K562 (cell line): ENCODE data around the gene UBE2O. TPM values are rescaled to one million over a fixed set of nuclear protein-coding genes. Genes with fewer than 3 reads are reported as not detected.

Experiments used
- ATAC-seq: fragments of 200-7000 bp; cut with Tn5 transposase; 3 replicates; pipeline ENCODE4 v1.9.1; 2020; ENCODE audit warnings: moderate library complexity
- BruUV-seq: library from RNA; stranded (reverse); fragments of 400-500 nt; replicated peaks from 2 replicates; lab custom pipeline; 2021; lab: Mats Ljungman, UMichigan
- CTCF ChIA-PET: fragments of 300-600 bp; formaldehyde crosslinking; extraction: SDS; loops from one replicate; lab custom pipeline; 2021; ENCODE audit warnings: low intra/inter-chr PET ratio; lab: Yijun Ruan, JAX
- POLR2A ChIA-PET: fragments of 300-600, 350-650 bp; sonication (Branson Sonifier 250); formaldehyde crosslinking; extraction: SDS; loops from one replicate; lab custom pipeline; 2021; ENCODE audit warnings: antibody characterized with exemption, inconsistent platforms; lab: Yijun Ruan, JAX
- DNase-seq, 4 experiments: peaks; one replicate each; pipeline versions ENCODE4 v3.0.0 to v3.0.0-alpha.2; 2011 to 2018; ENCODE audit warnings: low spot score in 3 of 4, mixed read lengths in 3 of 4; ENCODE audit errors: extremely low read depth in 1 of 4
- FAIRE-seq: peaks from 2 replicates; lab custom pipeline; 2011; peaks lifted over from hg19 to GRCh38; lab: Jason Lieb, UNC
- H2AFZ ChIP-seq: 2 replicates; pipeline ENCODE4 v1.6.0; 2011; ENCODE audit warnings: low read depth, low read length, control low read depth, inconsistent platforms
- H3K27ac ChIP-seq: fragments of 200-600 bp; 3 replicates; pipeline ENCODE4 v1.8.0; 2011; ENCODE audit warnings: low read depth, mild to moderate bottlenecking, control low read depth, inconsistent platforms, low read length, moderate library complexity, mixed read lengths; ENCODE audit errors: extremely low read depth
- H3K27me3 ChIP-seq, 2 experiments: fragments of 300-600 bp in 1 of 2; 2 replicates in 1 of 2; 3 replicates in 1 of 2; pipeline versions ENCODE4 v1.6.0 to v1.8.0; 2011; ENCODE audit warnings: inconsistent platforms in 2 of 2, low read length in 2 of 2, mild to moderate bottlenecking in 1 of 2, mixed read lengths in 1 of 2, moderate library complexity in 1 of 2; ENCODE audit not compliant: control insufficient read depth in 2 of 2, insufficient read depth in 2 of 2
- H3K36me3 ChIP-seq: fragments of 300-600 bp; 3 replicates; pipeline ENCODE4 v1.8.0; 2011; ENCODE audit warnings: mild to moderate bottlenecking, low read length, inconsistent platforms; ENCODE audit not compliant: control insufficient read depth, insufficient read depth
- H3K4me1 ChIP-seq, 2 experiments: fragments of 200-600 bp in 1 of 2; replicated peaks in 1 of 2; 2 replicates in 1 of 2; 3 replicates in 1 of 2; pipeline versions ENCODE4 v1.5.1 to v1.8.0; 2011; ENCODE audit warnings: inconsistent platforms in 2 of 2, low read length in 2 of 2, mild to moderate bottlenecking in 1 of 2, mixed read lengths in 1 of 2, moderate library complexity in 1 of 2; ENCODE audit not compliant: control insufficient read depth in 2 of 2, insufficient read depth in 2 of 2
- H3K4me2 ChIP-seq: 2 replicates; pipeline ENCODE4 v1.6.1; 2011; ENCODE audit warnings: low read length, control low read depth, inconsistent platforms, mixed read lengths; ENCODE audit not compliant: insufficient read depth
- H3K4me3 ChIP-seq: fragments of 200-600 bp; sonication (generic), shearing (Covaris generic); 2 replicates; pipeline ENCODE4 v1.5.1; 2016; ENCODE audit warnings: control low read depth, inconsistent platforms
- H3K79me2 ChIP-seq: fragments of 200-600 bp; 3 replicates; pipeline ENCODE4 v1.8.0; 2011; ENCODE audit warnings: low read length, inconsistent platforms; ENCODE audit not compliant: control insufficient read depth, insufficient read depth
- H3K9ac ChIP-seq, 2 experiments: 2 replicates each; pipeline versions ENCODE4 v1.6.0 to v1.6.1; 2011; ENCODE audit warnings: low read depth in 2 of 2, low read length in 2 of 2, control low read depth in 1 of 2, inconsistent platforms in 1 of 2, mild to moderate bottlenecking in 1 of 2, mixed read lengths in 1 of 2; ENCODE audit not compliant: insufficient read depth in 1 of 2
- H3K9me1 ChIP-seq: one replicate; pipeline ENCODE4 v1.6.0; 2011; ENCODE audit warnings: inconsistent platforms, mild to moderate bottlenecking, low read length, moderate library complexity; ENCODE audit not compliant: control insufficient read depth, insufficient read depth
- H3K9me3 ChIP-seq: replicated peaks from 2 replicates; pipeline ENCODE4 v1.5.1; 2011; ENCODE audit warnings: low read depth, low read length, inconsistent platforms; ENCODE audit not compliant: control insufficient read depth, insufficient read depth
- H4K20me1 ChIP-seq: replicated peaks from 2 replicates; pipeline ENCODE4 v1.6.1; 2011; ENCODE audit warnings: low read length, inconsistent platforms, mixed read lengths; ENCODE audit not compliant: control insufficient read depth, insufficient read depth
- BDP1 ChIP-seq: IDR thresholded peaks from 3 replicates; pipeline ENCODE4 v1.6.1; 2011; ENCODE audit not compliant: insufficient read length, insufficient read depth
- MYNN ChIP-seq, 2 experiments: sonication (generic); formaldehyde crosslinking in 1 of 2; IDR thresholded peaks; 2 replicates each; pipeline versions ENCODE4 v1.5.0 to v1.6.1; 2016 to 2020; ENCODE audit warnings: antibody characterized with exemption in 1 of 2, missing genetic modification reagents in 1 of 2
- POLR2G ChIP-seq: fragments of 200-400 bp; formaldehyde crosslinking; IDR thresholded peaks from 2 replicates; pipeline ENCODE4 v1.6.1; 2017; ENCODE audit warnings: low read depth, mild to moderate bottlenecking, antibody characterized with exemption, low read length, moderate library complexity
- WGBS: fragments of 100-300 bp; shearing (Covaris generic); methylation state at CpG from one replicate; pipeline ENCODE4 v1.1.6; 2016; ENCODE audit warnings: low coverage, mixed read lengths; ENCODE audit not compliant: insufficient coverage; ENCODE audit errors: missing lambda C conversion rate; 5-methylcytosine and 5-hydroxymethylcytosine counted together
- in situ Hi-C: fragments of 300-500 bp; cut with MboI; formaldehyde crosslinking; loops from 4 replicates; pipeline ENCODE4 v1.15.0; 2018; ENCODE audit warnings: inconsistent platforms, mixed read lengths
- intact Hi-C: fragments of 100-400 bp; cut with micrococcal nuclease; formaldehyde crosslinking; loops from 2 replicates; pipeline ENCODE4 v1.14.2; 2022
- polyA plus RNA-seq, 8 experiments: library from polyadenylated mRNA; depleted of rRNA in 4 of 8; stranded (reverse) in 5 of 8; unstranded in 3 of 8; fragments of >200 nt; fragmentation: Nextera tagmentation in 2 of 8; fragmentation: Illumina TruSeq in 1 of 8; extraction: Ambion mirVana in 2 of 8; extraction: Trizol in 1 of 8; gene quantifications; 2 replicates each; pipeline versions ENCODE4 v1.2.1 to v1.2.3, GENCODE V29; 2011 to 2014; ENCODE audit warnings: inconsistent platforms in 1 of 8, missing spikeins in 1 of 8
- total RNA-seq, 7 experiments: library from RNA; depleted of rRNA in 6 of 7; stranded (reverse); fragments of >200 nt in 6 of 7; fragmentation: Illumina TruSeq in 2 of 7; extraction: Trizol in 2 of 7; gene quantifications; 2 replicates each; pipeline versions ENCODE4 v1.2.1 to v1.2.3, GENCODE V29; 2011 to 2021; ENCODE audit warnings: low replicate concordance in 1 of 7

Gene UBE2O
- total and polyA plus RNA-seq, 9 of the 15 experiments (the other 6 are each of a cell fraction or from before 2014, with no cell fraction given), result 1.6 to 39.7 (median 13.3) TPM

GRCh38 chr17:76395980-76396379 is 57.0 kb downstream of the UBE2O start:
- intact Hi-C loops, result no loop called here
- Histone ChIP-seq H3K4me1 (peaks cover 0 to 9% of the 10 kb centered on the region in 2 experiments; a peak in 2 of 5 replicates), H3K4me3 (no peak overlapping the region), H3K36me3 (peaks cover 79% of the 10 kb centered on the region), H3K79me2 (no peaks in the 10 kb centered on the region), H3K9me1 (no peaks in the 10 kb centered on the region), H2AFZ (no peak overlapping the region), H3K27me3 (no peaks in the 10 kb centered on the region), H4K20me1 (peaks cover 23% of the 10 kb centered on the region), H3K9me3 (no peaks in the 10 kb centered on the region), H3K27ac (no peak overlapping the region), H3K4me2 (no peak overlapping the region), H3K9ac (no peak overlapping the region)
- BruUV-seq, result no TSS peak
- peak; percentile 36 for TF ChIP-seq POLR2G
- no peak for TF ChIP-seq BDP1
- 97% methylated on average over 15 of the region's 15 CpGs for WGBS
- ATAC-seq (no peak), DNase-seq (no peak), FAIRE-seq (no peak)
- ChIA-PET POLR2A (interaction anchor here (1.6 to 2.9 kb wide), 2 partner anchors 10 to 11 kb away, joined by 4 to 12 read pairs; no protein-coding TSS in a partner anchor), CTCF (interaction anchor here (0.6 to 3.8 kb wide), 2 partner anchors 92 to 95 kb away, joined by 3 to 38 read pairs; no protein-coding TSS in a partner anchor)
- in situ Hi-C loops, result no loop called here

GRCh38 chr17:76394166-76394565 is 58.8 kb downstream of the UBE2O start:
- no peaks in the 10 kb centered on the region for H3K9me3 ChIP-seq
- no peak overlapping the region for H3K4me3 ChIP-seq
- H3K79me2 ChIP-seq, result no peaks in the 10 kb centered on the region
- 92% methylated on average over 10 of the region's 10 CpGs for WGBS
- H3K9me1 ChIP-seq, result no peaks in the 10 kb centered on the region
- H3K27me3 ChIP-seq, result no peaks in the 10 kb centered on the region
- ChIA-PET POLR2A (interaction anchor here (0.7 to 2.2 kb wide), 3 partner anchors 12 to 576 kb away, joined by 3 to 7 read pairs (median 3); no protein-coding TSS in a partner anchor), CTCF (no interaction called here)
- no peak for DNase-seq
- FAIRE-seq, result no peak
- H3K36me3 ChIP-seq, result peaks cover 76% of the 10 kb centered on the region
- no peak for ATAC-seq
- intact Hi-C loops, result no loop called here
- H3K4me1 ChIP-seq, result peaks cover 0 to 16% of the 10 kb centered on the region in 2 experiments; a peak in 2 of 5 replicates
- H4K20me1 ChIP-seq, result peaks cover 23% of the 10 kb centered on the region
- no peak for TF ChIP-seq MYNN (IDR thresholded peaks at IDR 0.05)
- no peak for TF ChIP-seq MYNN (CRISPR knock-in tag; IDR thresholded peaks at IDR 0.05)
- no peak overlapping the region for H3K27ac ChIP-seq
- H2AFZ ChIP-seq, result no peak overlapping the region
- no peak overlapping the region for H3K9ac ChIP-seq
- in situ Hi-C loops, result no loop called here
- BruUV-seq, result no TSS peak
- no peak overlapping the region for H3K4me2 ChIP-seq
